Hematopoietic multipotent progenitor cell (in vitro differentiated cells): Measurements from ENCODE around the gene RPLP2. TPM values are rescaled to one million over a fixed set of nuclear protein-coding genes. Genes with fewer than 3 reads are reported as not detected.

Source experiments
- DNase-seq, 3 donors: peaks; one replicate each; pipeline ENCODE4 v3.0.0-alpha.2; 2011 to 2015; ENCODE audit warnings: low read depth in 2 of 3, low spot score in 2 of 3
- total RNA-seq: library from RNA; depleted of rRNA; stranded (reverse); fragments of >200 nt; gene quantifications from one replicate; pipeline ENCODE4 v1.2.3, GENCODE V29; 2012

The RPLP2 gene
- total RNA-seq: 2,675 TPM

- peak; percentile 97 to 100 (median 98) for DNase-seq
These were observed at the start of gene RPLP2 for GRCh38 chr11:809287-810039. RPLP2 (plus strand) TSS chr11:809967; CDS start chr11:810235, 268 bp downstream.

- no peak for DNase-seq
These were observed 49.5 kb upstream of the RPLP2 start for GRCh38 chr11:760236-760635.

GRCh38 chr11:761526-762108 lies 48.1 kb upstream of the RPLP2 start:
- DNase-seq: no peak

GRCh38 chr11:762421-763072 lies 47.2 kb upstream of the RPLP2 start:
- peak in 2 of 3 donors; percentile 58 to 70 for DNase-seq

- no peak for DNase-seq
These were observed 46.7 kb upstream of the RPLP2 start for GRCh38 chr11:763073-763463.

GRCh38 chr11:763549-764321 lies 46.0 kb upstream of the RPLP2 start:
- no peak for DNase-seq

GRCh38 chr11:764322-765024 lies 45.3 kb upstream of the RPLP2 start:
- DNase-seq: no peak

GRCh38 chr11:765025-765801 lies 44.6 kb upstream of the RPLP2 start:
- DNase-seq: peak; percentile 39 to 86 (median 81)

GRCh38 chr11:765802-766091 lies 44.0 kb upstream of the RPLP2 start:
- DNase-seq: no peak

GRCh38 chr11:766106-766935 lies 43.4 kb upstream of the RPLP2 start:
- DNase-seq: no peak

GRCh38 chr11:766936-767210 lies 42.9 kb upstream of the RPLP2 start:
- no peak for DNase-seq

GRCh38 chr11:767238-767637 lies 42.5 kb upstream of the RPLP2 start:
- no peak for DNase-seq

- no peak for DNase-seq
These were observed 39.7 kb upstream of the RPLP2 start for GRCh38 chr11:769887-770641.

GRCh38 chr11:770642-771616 lies 38.8 kb upstream of the RPLP2 start:
- no peak for DNase-seq

- DNase-seq: no peak
These were observed 38.1 kb upstream of the RPLP2 start for GRCh38 chr11:771617-772204.

GRCh38 chr11:772429-773390 lies 37.1 kb upstream of the RPLP2 start:
- DNase-seq: no peak
